Mucosa of descending colon (tissue), 3 donors: ENCODE results near the gene IGF2BP3. TPM values are rescaled to one million over a fixed set of nuclear protein-coding genes. Genes with fewer than 3 reads are reported as not detected.

ENCODE experiments used
- ATAC-seq: fragments of 200-7000 bp; cut with Tn5 transposase; one replicate; pipeline ENCODE4 v1.9.1; 2020; ENCODE audit warnings: mild to moderate bottlenecking, moderate library complexity
- DNase-seq, 3 donors: peaks; one replicate each; pipeline ENCODE4 v3.0.0-alpha.2; 2020
- H3K36me3 ChIP-seq: fragments of 200-600 bp; one replicate; pipeline ENCODE4 v1.8.0; 2021; ENCODE audit warnings: low read depth, mild to moderate bottlenecking
- H3K4me1 ChIP-seq: fragments of 200-600 bp; one replicate; pipeline ENCODE4 v1.8.0; 2021; ENCODE audit warnings: low read depth, mild to moderate bottlenecking
- H3K4me3 ChIP-seq: fragments of 200-600 bp; one replicate; pipeline ENCODE4 v1.8.0; 2021; ENCODE audit warnings: mild to moderate bottlenecking
- H3K9me3 ChIP-seq: fragments of 200-600 bp; one replicate; pipeline ENCODE4 v1.8.0; 2021; ENCODE audit warnings: mild to moderate bottlenecking
- CTCF ChIP-seq: fragments of 200-600 bp; IDR thresholded peaks from one replicate; pipeline ENCODE4 v1.8.0; 2022; ENCODE audit warnings: antibody characterized with exemption, mild to moderate bottlenecking
- intact Hi-C, 2 donors: fragments of 100-400 bp; cut with DNase I in 1 of 2; cut with micrococcal nuclease in 1 of 2; formaldehyde crosslinking; loops; one replicate each; pipeline versions ENCODE4 v1.11.0 to v1.11.1; 2022; cut with DNase I, micrococcal nuclease
- total RNA-seq, 3 donors: library from RNA; stranded (reverse); fragmentation: NEBNext Ultra II Directional in 2 of 3; extraction: Animal tissue kit (Norgen Biotek cat#: 25700) in 2 of 3; gene quantifications; one replicate each; pipeline versions ENCODE4 v1.2.1 to v1.2.4, GENCODE V29; 2021 to 2023
- donor health status: DM: no; HTN: no; CAD: no; lungs with moderate emphysema.
- donor health status: DM: no; HTN: no; CAD: no.
- donor health status: DM: no; HTN: yes; CAD: no.

IGF2BP3 gene
- total RNA-seq, 3 donors from 2014 or later: 0.79 TPM; not detected in 2

- DNase-seq (no peak), ATAC-seq (no peak)
- H3K4me3 ChIP-seq: no peak overlapping the region
- H3K9me3 ChIP-seq: no peaks in the 10 kb centered on the region
- TF ChIP-seq CTCF: no peak
- no peaks in the 10 kb centered on the region for H3K36me3 ChIP-seq
- no peaks in the 10 kb centered on the region for H3K4me1 ChIP-seq
- intact Hi-C loops: no loop called here
Observed at GRCh38 chr7:23458044-23458443, 12.2 kb downstream of the IGF2BP3 start.

- intact Hi-C loops: no loop called here
- Histone ChIP-seq H3K36me3 (no peaks in the 10 kb centered on the region), H3K4me1 (no peaks in the 10 kb centered on the region), H3K4me3 (no peak overlapping the region), H3K9me3 (no peaks in the 10 kb centered on the region)
- ATAC-seq (no peak), DNase-seq (no peak)
- TF ChIP-seq CTCF: no peak
Observed at GRCh38 chr7:23456093-23456492, 14.2 kb downstream of the IGF2BP3 start.

GRCh38 chr7:23454881-23455526 lies 15.3 kb downstream of the IGF2BP3 start:
- H3K36me3 ChIP-seq: no peaks in the 10 kb centered on the region
- no peak for ATAC-seq
- intact Hi-C loops: no loop called here
- no peaks in the 10 kb centered on the region for H3K9me3 ChIP-seq
- DNase-seq: no peak
- no peaks in the 10 kb centered on the region for H3K4me1 ChIP-seq
- H3K4me3 ChIP-seq: no peak overlapping the region
- no peak for TF ChIP-seq CTCF

GRCh38 chr7:23450518-23450917 lies 19.8 kb downstream of the IGF2BP3 start:
- Histone ChIP-seq H3K9me3 (no peaks in the 10 kb centered on the region), H3K36me3 (no peaks in the 10 kb centered on the region), H3K4me3 (no peak overlapping the region), H3K4me1 (no peaks in the 10 kb centered on the region)
- TF ChIP-seq CTCF: no peak
- DNase-seq (no peak), ATAC-seq (no peak)
- intact Hi-C loops: no loop called here

- no peak for TF ChIP-seq CTCF
- no peak for DNase-seq
- Histone ChIP-seq H3K36me3 (no peaks in the 10 kb centered on the region), H3K4me1 (no peaks in the 10 kb centered on the region), H3K4me3 (no peak overlapping the region), H3K9me3 (no peaks in the 10 kb centered on the region)
- no peak for ATAC-seq
- intact Hi-C loops: no loop called here
Observed at GRCh38 chr7:23449941-23450340, 20.4 kb downstream of the IGF2BP3 start.

- ATAC-seq: no peak
- Histone ChIP-seq H3K9me3 (no peaks in the 10 kb centered on the region), H3K4me3 (no peak overlapping the region), H3K4me1 (no peaks in the 10 kb centered on the region), H3K36me3 (no peaks in the 10 kb centered on the region)
- TF ChIP-seq CTCF: no peak
- intact Hi-C loops: no loop called here
- no peak for DNase-seq
Observed at GRCh38 chr7:23445326-23445725, 25.0 kb downstream of the IGF2BP3 start.
